Sigmoid colon (tissue), 7 donors: ENCODE measurements around the gene ZFAND4. TPM values are rescaled to one million over a fixed set of nuclear protein-coding genes. Genes with fewer than 3 reads are reported as not detected.
"Not testable (repeated sequence)": the region's sequence is repeated elsewhere in the genome, so short reads cannot be mapped to it uniquely, and the experiment has no call there.

Experiments used
- DNase-seq: peaks from one replicate; pipeline ENCODE4 v3.0.0-alpha.2; 2019
- H3K27ac ChIP-seq, 4 donors: fragments of 200-600 bp; sonication (generic); one replicate each; pipeline ENCODE4 v1.5.1; 2016 to 2019; ENCODE audit warnings: mild to moderate bottlenecking in 1 of 4
- H3K27me3 ChIP-seq, 3 donors: fragments of 200-600 bp; sonication (generic); one replicate each; pipeline ENCODE4 v1.5.1; 2019; ENCODE audit warnings: mild to moderate bottlenecking in 1 of 3
- H3K36me3 ChIP-seq, 4 donors: fragments of 200-600 bp; sonication (generic); one replicate each; pipeline ENCODE4 v1.5.1; 2016 to 2019
- H3K4me1 ChIP-seq, 4 donors: fragments of 200-600 bp; sonication (generic); one replicate each; pipeline ENCODE4 v1.5.1; 2017 to 2019
- H3K4me3 ChIP-seq, 4 donors: fragments of 200-600 bp; sonication (generic); one replicate each; pipeline ENCODE4 v1.5.1; 2017 to 2019; ENCODE audit warnings: mild to moderate bottlenecking in 2 of 4, moderate library complexity in 1 of 4
- H3K9me3 ChIP-seq, 4 donors: fragments of 200-600 bp in 3 of 4; sonication (generic) in 3 of 4; one replicate each; pipeline versions ENCODE4 v1.5.1 to v1.6.1; 2013 to 2019
- CTCF ChIP-seq, 4 experiments: fragments of 450-650 bp in 3 of 4; fragments of 200-600 bp in 1 of 4; IDR thresholded peaks; one replicate each; pipeline ENCODE4 v1.5.1; 2016 to 2019; ENCODE audit warnings: antibody characterized with exemption in 4 of 4, mild to moderate bottlenecking in 3 of 4, moderate library complexity in 2 of 4
- EP300 ChIP-seq, 4 donors: sonication (generic); formaldehyde crosslinking; IDR thresholded peaks; one replicate each; pipeline ENCODE4 v1.6.1; 2017; ENCODE audit warnings: antibody characterized with exemption in 4 of 4
- POLR2A ChIP-seq, 2 donors: fragments of 450-650 bp; IDR thresholded peaks; one replicate each; pipeline ENCODE4 v1.6.1; 2016; ENCODE audit warnings: antibody characterized with exemption in 2 of 2, mild to moderate bottlenecking in 2 of 2, moderate library complexity in 2 of 2
- POLR2AphosphoS5 ChIP-seq, 4 donors: sonication (generic); formaldehyde crosslinking; IDR thresholded peaks; one replicate each; pipeline ENCODE4 v1.6.1; 2017; ENCODE audit warnings: antibody characterized with exemption in 4 of 4
- WGBS, 2 donors: extraction: QIAGEN DNeasy Blood & Tissue Kit; methylation state at CpG; one replicate each; pipeline ENCODE4 v1.1.7; 2013; 5-methylcytosine and 5-hydroxymethylcytosine counted together
- intact Hi-C: fragments of 100-400 bp; cut with DNase I; formaldehyde crosslinking; loops from one replicate; pipeline ENCODE4 v1.15.1; 2023
- polyA plus RNA-seq, 3 donors: library from polyadenylated mRNA; stranded (reverse); fragments of 200-250 nt; gene quantifications; one replicate each; pipeline ENCODE4 v1.2.3, GENCODE V29; 2013
- total RNA-seq, 4 donors: library from RNA; depleted of rRNA; stranded (reverse); fragments of >200 nt; gene quantifications; one replicate each; pipeline ENCODE4 v1.1.0, GENCODE V29; 2016
- donor health status: healthy with polysubstance abuse.
- donor health status: Bipolar disorder and iron deficiency.
- donor health status: healthy.

ZFAND4 gene
- total and polyA plus RNA-seq, 7 donors, result 4.2 to 24.2 (median 13.9) TPM

DNA sequence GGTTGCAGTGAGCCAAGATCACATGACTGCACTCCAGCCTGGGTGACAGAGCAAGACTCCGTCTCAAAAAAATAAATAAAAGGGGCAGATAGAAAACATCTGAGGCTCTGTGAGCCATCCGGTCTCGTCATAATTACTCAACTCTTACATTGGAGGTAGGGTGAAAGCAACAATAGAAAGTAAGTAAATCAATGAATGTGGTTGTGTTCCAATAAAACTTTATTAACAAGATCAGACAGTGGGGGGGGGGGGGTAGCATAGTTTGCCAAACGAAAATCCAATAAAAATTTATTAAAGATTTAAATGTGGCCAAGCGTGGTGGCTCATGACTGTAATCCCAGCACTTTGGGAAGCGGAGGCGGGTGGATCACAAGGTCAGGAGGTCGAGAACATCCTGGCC is 2.8 kb upstream of the ZFAND4 start:
- Histone ChIP-seq H3K4me3 (no peak overlapping the region), H3K9me3 (no peaks in the 10 kb centered on the region), H3K27ac (no peak overlapping the region), H3K27me3 (no peaks in the 10 kb centered on the region), H3K36me3 (no peaks in the 10 kb centered on the region), H3K4me1 (peaks cover 0 to 12% (median 5%) of the 10 kb centered on the region in 4 donors)
- no peak for TF ChIP-seq POLR2A (IDR thresholded peaks at IDR 0.05)
- TF ChIP-seq CTCF (IDR thresholded peaks at IDR 0.05), result no peak
- no peak for TF ChIP-seq EP300 (IDR thresholded peaks at IDR 0.05)
- TF ChIP-seq POLR2AphosphoS5 (IDR thresholded peaks at IDR 0.05), result no peak
- WGBS, 2 donors, result 86 to 91% methylated on average over 8 of the region's 8 CpGs
- no peak for DNase-seq
- intact Hi-C loops, result no loop called here

GRCh38 chr10:45673074-45673648 is 589 bp upstream of the ZFAND4 start:
- intact Hi-C loops, result loop anchor here (2.0 to 5.0 kb wide), 3 partner anchors 81 to 666 kb away; no protein-coding TSS in a partner anchor
- peak overlapping the region; percentile 84 to 88 (median 86) for H3K27ac ChIP-seq
- no peaks in the 10 kb centered on the region for H3K9me3 ChIP-seq
- no peaks in the 10 kb centered on the region for H3K36me3 ChIP-seq
- no peaks in the 10 kb centered on the region for H3K27me3 ChIP-seq
- peak overlapping the region; percentile 66 to 84 (median 74) for H3K4me3 ChIP-seq
- no peak for TF ChIP-seq EP300 (IDR thresholded peaks at IDR 0.05)
- TF ChIP-seq POLR2A (IDR thresholded peaks at IDR 0.05), result no peak
- no peak for TF ChIP-seq POLR2AphosphoS5 (IDR thresholded peaks at IDR 0.05)
- TF ChIP-seq CTCF (IDR thresholded peaks at IDR 0.05), result no peak
- peaks cover 0 to 12% (median 5%) of the 10 kb centered on the region in 4 donors for H3K4me1 ChIP-seq
- WGBS, 2 donors, result 46 to 57% methylated on average over 19 of the region's 19 CpGs
- no peak for DNase-seq

DNA sequence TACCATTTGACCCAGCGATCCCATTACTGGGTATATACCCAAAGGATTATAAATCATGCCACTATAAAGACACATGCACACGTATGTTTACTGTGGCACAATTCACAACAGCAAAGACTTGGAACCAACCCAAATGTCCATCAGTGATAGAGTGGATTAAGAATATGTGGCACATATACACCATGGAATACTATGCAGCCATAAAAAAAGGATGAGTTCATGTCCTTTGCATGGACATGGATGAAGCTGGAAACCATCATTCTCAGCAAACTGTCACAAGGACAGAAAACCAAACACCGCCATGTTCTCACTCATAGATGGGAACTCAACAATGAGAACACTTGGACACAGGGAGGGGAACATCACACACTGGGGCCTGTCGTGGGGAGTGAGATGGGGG is 1.3 kb downstream of the ZFAND4 start:
- not testable (repeated sequence) for H3K9me3 ChIP-seq, H3K36me3 ChIP-seq, DNase-seq, H3K27me3 ChIP-seq
- Histone ChIP-seq H3K4me1 (peaks cover 0 to 12% (median 5%) of the 10 kb centered on the region in 4 donors), H3K4me3 (peak overlapping the region in 3 of 4 donors; percentile 66 to 84 (median 73)), H3K27ac (peak overlapping the region in 1 of 4 donors; percentile 88)
- intact Hi-C loops, result loop anchor here (5.0 kb wide), 2 partner anchors 79 to 664 kb away; no protein-coding TSS in a partner anchor
- WGBS, 2 donors, result 88 to 89% methylated on average over 4 of the region's 4 CpGs

- H3K36me3 ChIP-seq, DNase-seq, H3K4me3 ChIP-seq, H3K27ac ChIP-seq, H3K27me3 ChIP-seq, H3K9me3 ChIP-seq: not testable (repeated sequence)
- peaks cover 0 to 12% (median 5%) of the 10 kb centered on the region in 4 donors for H3K4me1 ChIP-seq
- intact Hi-C loops, result loop anchor here (5.0 kb wide), 2 partner anchors 78 to 663 kb away; no protein-coding TSS in a partner anchor
- WGBS, 2 donors, result 92% methylated on average over 3 of the region's 3 CpGs
These were observed 2.7 kb downstream of the ZFAND4 start for GRCh38 chr10:45669897-45670296.

- WGBS, 2 donors, result 91 to 99% methylated on average over 2 of the region's 2 CpGs
- H3K4me1 ChIP-seq, result no peaks in the 10 kb centered on the region
- TF ChIP-seq EP300 (IDR thresholded peaks at IDR 0.05) (no peak), POLR2AphosphoS5 (IDR thresholded peaks at IDR 0.05) (no peak), CTCF (IDR thresholded peaks at IDR 0.05) (no peak), POLR2A (IDR thresholded peaks at IDR 0.05) (no peak)
- DNase-seq, result no peak
- no peaks in the 10 kb centered on the region for H3K9me3 ChIP-seq
- H3K36me3 ChIP-seq, result no peaks in the 10 kb centered on the region
- H3K27me3 ChIP-seq, result no peaks in the 10 kb centered on the region
- intact Hi-C loops, result no loop called here
- no peak overlapping the region for H3K27ac ChIP-seq
- H3K4me3 ChIP-seq, result no peak overlapping the region
These were observed 11.6 kb downstream of the ZFAND4 start for GRCh38 chr10:45660876-45661411.
